GM12872 (cell line): Measurements from ENCODE around the gene TUFT1.

Experiments
- CTCF ChIP-seq: IDR thresholded peaks from 3 replicates; pipeline ENCODE4 v1.5.1; 2011; ENCODE audit warnings: low read depth, mild to moderate bottlenecking, low read length, moderate library complexity; ENCODE audit not compliant: insufficient read depth

The TUFT1 gene

GRCh38 chr1:151613282-151613780, 73.2 kb downstream of the TUFT1 start:
- TF ChIP-seq CTCF, result no peak

- TF ChIP-seq CTCF, result no peak
Observed at GRCh38 chr1:151615711-151616504, 75.8 kb downstream of the TUFT1 start.

DNA sequence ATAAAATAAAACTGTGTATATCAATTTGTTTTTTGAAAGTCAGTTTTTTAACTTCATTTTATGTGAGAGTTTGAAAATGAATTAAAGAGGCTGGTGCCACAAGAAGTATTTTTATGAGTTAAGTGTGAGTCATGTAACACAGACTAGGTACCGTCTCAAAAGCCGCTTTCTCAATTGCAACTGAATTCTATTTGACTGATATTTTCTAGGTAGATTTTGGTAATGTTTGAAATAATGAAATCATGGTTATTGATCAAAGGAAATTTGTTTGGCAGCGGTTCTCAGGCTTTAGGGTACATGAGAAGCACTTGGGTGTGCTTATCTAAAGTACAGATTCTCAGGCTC, 76.4 kb downstream of the TUFT1 start:
- TF ChIP-seq CTCF, result no peak

DNA sequence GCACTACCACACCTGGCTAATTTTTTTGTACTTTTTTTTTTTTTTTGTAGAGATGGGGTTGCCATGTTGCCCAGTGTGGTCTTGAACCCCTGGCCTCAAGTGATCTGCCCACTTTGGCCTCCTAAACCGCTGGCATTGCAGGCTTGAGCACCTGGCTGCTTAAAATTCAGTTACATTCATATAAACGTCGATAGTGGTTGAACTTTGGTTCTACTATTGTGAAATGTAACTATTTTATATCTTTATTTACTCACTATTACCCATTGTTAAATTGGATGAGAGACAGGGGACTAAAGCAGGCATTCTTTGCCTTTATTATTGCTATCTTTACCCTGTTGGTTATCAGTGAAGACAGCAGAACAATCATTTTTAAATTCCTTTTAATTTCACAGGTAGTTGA, 77.9 kb downstream of the TUFT1 start:
- TF ChIP-seq CTCF, result no peak

DNA sequence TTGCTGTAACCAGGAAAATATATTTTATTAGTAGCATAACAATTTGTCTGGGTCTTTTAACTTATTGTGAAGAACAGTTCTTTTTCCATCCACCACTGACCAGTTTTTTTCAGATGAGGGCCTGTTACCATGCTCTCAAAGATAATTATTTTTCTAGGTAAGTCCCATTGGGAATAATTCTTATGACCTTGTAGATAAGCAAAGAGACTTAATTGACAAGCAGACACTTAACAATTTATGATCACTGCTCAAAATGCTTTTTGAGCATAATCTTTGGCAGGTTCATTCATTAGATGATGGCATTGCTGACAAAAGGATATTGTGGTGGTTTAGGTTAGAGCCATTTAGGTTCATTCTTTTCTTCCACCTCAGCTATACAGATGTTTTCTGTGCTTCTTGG, 78.4 kb downstream of the TUFT1 start:
- no peak for TF ChIP-seq CTCF

DNA sequence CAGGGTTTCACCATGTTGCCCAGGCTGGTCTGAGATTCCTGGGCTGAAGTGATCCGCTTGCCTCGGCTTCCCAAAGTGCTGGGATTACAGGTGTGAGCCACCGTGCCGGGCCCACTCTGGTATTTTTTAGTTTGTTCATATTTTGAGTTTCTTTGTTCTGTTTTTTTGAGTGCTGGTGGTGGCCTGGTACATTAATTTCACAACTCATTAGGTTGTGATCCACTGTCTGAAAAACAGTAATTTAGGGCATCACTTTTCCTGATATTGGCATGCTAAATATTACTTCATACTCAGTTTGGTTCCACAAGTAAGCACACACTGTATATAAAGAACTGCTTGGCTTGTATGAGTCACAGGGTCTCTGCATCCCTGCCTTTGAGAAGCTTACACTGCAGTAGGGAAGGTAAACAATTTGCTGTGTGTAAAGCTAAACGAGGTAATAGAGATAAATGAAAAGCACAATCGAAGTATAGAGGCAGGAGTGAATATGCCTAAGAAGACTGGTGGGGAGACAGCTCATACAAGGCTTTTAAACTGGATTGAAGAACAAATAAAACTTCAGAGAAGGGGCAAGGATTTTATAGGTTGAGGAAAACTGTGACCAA, 79.5 kb downstream of the TUFT1 start:
- no peak for TF ChIP-seq CTCF

DNA sequence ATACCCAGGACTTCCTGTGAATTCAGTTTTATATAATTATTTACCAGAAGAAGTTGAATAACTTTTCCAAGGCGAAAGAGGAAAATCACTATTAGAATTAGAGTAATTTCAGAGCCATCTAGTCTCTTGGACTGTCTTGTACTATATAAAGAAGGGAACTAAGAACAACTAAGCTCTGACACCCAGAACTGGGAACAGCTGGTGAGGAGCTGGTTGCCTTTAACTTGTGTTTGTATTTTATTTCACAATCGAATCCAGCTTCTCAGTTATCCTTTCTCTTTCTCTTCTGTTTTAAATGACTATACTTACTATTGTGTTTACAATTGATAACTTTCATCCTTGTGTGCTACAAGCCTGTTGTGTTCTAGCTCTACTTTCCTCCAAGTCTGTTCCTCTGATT, 80.2 kb downstream of the TUFT1 start:
- TF ChIP-seq CTCF, result no peak
